ENCODE results near the gene PHF3.

The PHF3 gene

DNA sequence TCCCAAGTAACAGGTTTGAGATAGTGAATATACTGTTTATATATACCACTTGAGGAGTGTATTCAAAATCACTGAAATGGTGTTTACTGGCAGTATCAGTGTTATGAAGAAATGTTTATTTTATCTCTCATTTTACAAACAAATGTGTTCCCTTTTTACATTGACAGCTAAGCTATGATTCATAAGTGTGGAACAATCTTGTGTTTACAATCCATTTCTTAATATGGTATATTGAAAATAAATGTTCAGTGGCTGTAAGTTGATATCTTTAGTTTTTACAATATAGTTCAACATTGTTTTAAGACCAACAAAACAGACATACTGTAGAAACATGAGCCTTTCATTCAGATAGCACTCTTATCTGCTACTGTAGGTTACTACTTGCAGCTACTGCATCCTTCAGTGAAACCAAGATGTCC lies 14.3 kb downstream of the PHF3 start:
- FAIRE-seq, result no peak

DNA sequence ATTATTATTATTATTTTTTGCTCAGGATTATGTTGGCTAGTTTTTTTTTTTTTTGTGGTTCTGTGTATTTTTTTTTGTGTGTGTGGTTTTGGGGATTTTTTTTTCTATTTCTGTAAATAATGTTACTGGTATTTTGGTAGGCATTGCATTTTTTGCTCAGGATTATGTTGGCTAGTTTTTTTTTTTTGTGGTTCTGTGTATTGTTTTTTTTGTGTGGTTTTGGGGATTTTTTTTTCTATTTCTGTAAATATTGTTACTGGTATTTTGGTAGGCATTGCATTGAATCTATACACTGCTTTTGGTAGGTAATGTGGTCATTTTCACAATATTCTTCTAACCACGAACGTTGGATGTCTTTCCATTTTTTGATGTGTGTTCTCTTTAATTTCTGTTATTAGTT lies 17.4 kb downstream of the PHF3 start:
- no peak for FAIRE-seq

DNA sequence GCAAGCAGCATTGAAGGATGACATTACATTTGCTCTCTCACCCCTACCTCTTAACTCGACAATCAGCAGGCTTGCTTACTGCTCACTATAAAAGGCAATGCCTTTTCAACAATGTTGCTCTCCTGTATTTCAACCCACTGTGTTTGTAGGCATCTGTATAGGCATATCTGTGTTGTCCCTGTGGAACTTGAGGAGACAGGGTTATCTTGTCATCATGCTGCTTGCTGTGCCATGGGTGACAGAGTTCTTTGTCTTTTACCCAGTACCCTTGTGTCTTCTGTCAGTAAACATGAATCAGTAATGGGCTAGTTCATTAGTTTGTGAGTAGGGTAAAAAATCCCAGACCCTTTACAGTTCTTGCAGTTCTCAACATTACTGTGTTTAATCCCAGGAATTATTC lies 25.2 kb downstream of the PHF3 start:
- FAIRE-seq, result no peak

DNA sequence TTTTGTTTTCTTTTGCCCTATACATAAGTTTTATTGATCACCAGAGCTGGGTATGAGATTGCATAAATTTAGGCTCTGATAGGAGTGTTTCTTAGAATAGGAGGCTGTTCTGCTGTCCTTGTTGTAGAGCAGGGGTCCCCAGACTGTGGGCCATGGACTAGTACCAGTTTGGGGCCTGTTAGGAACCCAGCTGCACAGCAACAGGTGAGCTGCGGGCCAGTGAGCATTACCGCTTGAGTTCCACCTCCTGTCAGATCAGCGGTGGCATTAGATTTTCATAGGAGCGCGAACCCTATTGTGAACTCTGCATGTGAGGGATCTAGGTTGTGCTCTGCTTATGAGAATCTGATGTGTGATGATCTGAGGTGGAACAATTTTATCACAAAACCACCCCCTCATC lies 26.2 kb downstream of the PHF3 start:
- no peak for FAIRE-seq

DNA sequence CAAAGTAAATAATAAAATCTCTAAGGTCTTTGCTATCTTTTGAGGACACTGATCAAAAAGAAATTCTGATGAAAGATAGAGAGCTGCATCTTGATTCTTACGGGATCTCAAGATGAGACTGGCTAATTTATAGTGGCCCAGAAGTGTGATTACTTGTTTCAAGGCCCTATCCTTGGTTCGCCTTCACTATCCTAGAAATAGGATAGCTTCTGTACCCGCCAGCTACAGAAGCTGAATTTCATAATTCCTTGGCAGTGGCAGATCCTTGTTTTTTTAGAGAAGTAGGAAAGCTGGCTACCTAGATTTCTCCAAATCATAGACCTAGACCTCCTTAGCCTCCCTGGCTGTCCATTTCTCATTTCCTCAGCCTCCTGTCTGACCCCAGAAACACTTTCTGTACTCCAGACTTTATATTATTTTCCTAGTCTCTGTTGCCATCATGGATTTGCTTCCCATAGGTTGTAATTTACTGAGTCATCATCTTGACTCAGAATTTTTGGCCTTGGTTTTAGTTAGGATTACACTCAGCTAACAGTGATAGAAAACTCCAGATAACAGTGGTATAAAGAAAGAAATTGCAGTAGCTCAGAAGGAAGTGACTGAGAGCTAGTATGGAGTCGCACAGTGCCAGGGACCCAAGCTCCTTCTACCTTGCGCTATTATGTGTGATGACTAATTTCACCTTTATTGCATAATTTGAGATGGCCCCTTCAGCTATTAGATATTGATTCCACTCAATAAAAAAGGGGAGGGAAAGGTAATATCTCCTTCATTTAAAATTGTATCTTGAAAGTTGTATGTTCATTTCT lies 27.7 kb downstream of the PHF3 start:
- FAIRE-seq, result no peak

DNA sequence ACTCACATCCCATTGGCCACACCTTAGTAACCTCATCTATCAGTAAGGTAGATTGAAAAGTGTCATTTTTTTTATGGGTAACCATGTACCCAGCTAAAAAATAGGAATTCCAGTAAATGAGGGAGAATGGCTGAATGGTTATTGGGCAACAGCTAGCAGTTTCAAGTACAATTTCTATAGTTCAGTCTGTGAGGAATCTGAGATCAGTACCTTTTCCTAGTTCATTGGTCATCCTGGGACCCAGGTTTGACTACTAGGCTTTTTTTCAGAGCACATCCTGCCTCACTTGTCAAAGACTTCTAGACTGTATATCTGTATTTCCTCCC lies 28.3 kb downstream of the PHF3 start:
- FAIRE-seq, result no peak

DNA sequence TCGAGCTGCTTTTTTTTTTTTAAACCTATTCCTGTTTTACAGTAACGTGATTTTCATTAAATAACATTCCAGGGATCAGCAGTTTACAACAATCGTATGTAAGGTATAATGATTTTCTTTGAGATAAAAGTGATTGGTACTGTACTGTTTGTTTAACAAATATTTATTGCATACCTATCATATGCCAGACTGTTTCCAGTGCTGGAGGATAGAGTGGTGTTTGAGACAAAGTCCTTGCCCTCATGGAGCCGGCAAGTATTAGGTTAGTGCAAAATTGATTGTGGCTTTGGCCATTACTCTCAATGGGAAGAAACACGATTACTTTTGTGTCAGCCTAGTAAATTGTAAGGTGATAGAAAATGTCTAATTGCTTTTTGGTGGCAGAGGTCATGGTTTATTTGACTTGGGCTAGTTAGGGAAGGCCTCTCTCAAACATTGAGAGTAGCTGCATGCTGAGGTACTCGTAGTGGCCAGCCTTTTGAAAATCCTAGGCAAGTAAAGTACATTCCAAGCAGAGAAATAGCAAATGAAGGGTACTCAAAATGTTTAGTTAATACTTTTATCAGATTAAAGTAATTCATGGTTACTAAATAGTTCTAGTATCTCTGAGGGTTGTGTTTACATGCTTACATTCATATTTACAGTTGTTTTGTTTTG lies 35.6 kb downstream of the PHF3 start:
- FAIRE-seq, result no peak

DNA sequence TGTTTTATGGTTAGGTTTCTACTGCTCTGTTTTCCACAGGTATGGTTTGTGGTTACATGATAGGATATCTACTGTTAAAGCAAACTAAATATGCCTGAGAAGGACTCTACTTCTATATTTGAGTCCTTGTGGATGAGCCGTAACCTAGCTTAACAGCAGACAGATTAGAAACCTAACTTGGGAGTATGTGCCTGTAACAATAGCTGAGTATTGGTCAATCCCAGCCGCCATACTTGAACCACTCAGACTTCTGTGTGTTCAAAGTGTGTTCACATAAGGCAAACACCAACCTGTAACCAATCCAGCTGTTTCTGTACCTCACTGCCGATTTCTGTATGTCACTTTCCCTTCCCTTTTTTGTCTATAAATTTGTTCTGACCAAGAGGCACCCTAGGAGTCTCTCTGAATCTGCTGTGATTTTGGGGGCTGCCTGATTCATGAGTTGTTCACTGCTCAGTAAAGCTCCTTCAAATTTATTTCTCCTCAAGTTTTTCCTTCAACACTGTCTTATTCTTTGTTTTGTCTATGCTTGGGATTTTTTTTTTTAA lies 37.1 kb downstream of the PHF3 start:
- no peak for FAIRE-seq

DNA sequence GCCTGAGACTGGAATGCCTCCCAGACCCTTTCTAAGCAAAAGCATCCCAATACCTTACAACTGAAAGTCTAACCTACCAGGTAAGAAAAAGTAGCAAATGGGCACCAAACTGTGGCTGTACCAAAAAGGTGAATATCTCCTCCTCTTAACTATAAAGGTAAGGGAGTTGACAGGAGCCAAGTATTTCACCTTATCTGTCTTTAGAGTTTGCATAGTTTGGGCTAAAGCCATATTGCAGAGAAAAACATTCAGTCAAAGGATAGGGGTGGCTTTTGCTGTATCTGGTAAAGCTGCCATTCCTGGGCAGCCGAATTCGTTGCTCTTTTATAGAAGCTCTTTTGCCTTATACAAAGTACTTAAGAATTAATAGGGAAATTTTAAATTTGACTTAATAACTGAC lies 38.1 kb downstream of the PHF3 start:
- no peak for FAIRE-seq

DNA sequence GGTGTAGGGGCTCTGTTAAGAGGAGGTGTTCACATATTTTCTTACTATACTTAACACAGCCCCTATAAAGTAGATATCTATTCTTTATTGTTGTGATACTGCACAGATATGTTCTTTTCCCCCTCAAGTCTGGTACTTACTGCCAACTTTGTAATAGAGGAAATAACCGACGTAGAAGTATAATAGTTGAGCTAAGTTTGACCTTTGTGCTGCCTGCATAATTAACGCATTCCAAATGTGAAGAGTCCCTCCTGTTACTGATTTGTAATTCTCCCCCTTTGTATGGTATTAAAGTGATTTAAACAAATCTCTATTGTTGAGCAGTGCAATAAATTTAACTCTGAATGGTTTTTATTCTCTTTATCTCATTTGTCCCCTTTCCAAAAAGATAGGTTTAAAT lies 39.0 kb downstream of the PHF3 start:
- FAIRE-seq, result no peak

DNA sequence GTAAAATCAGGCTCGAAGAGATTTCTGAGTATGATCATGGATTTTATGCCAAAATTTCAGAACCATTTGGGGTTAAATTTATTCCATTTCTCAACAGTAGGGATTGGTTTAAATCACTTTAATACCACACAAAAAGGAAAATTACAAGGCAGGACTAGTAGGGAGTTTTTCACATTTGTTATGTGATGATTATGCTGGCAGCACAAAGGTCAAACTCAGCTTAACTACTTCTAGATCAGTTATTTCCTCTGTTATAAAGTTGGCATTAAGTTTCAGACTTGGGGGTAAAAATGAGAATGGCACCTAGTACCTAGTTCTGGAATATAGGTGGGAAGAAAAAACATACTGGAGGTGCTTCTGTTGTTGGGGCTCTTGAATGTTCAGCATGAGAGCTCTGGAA lies 39.5 kb downstream of the PHF3 start:
- FAIRE-seq, result no peak

DNA sequence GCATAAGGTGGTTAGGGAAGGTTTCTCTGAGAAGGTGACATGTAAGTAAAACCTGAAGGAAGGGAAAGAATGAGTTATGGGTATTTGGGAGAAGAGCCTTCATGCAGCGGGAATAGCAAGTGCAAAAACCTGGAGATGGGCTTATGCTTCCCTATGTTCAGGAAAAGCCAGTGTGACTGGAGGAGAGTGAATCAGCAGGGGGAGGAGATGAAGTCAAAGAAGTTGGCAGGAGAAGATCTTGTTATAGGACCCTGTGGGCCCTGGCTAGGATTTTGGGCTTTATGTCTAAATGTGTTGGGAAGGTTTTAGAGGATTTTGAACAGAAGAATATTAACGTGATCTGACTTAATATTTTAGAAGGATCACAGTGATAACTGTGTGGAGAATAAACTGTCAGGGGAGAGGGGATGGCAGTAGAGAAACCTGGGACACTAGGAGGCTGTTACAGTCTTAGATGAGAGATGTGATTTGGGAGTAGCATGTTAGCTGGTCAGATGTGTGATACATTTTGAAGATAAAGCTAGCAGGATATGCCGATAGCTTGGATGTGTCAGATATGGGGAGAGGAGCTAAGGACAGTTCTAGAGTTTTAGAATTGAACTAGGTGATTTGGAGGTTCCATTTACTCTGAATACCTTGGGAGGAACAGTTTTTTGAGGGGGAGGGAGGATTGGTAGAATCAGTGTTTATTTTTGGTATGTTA lies 41.0 kb downstream of the PHF3 start:
- FAIRE-seq, result no peak

DNA sequence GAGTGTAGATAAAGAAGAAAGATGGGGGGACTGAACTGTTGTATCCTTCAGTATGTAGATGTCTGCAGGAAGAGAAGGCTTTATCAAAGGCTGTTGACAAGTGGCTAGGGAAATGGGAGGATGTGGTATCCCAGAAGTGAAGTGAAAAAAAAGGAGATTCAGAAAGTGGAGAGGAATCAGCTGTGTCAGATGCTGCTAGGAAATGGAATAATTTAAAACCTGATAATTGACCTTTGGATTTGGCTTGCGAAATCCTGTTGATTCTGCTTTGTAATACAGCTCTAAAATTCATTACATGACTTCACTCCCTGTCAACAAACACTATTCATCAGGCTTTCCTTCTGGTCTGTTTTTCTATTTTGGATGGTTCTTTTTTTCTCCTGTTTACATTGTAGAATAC lies 41.7 kb downstream of the PHF3 start:
- FAIRE-seq, result no peak

DNA sequence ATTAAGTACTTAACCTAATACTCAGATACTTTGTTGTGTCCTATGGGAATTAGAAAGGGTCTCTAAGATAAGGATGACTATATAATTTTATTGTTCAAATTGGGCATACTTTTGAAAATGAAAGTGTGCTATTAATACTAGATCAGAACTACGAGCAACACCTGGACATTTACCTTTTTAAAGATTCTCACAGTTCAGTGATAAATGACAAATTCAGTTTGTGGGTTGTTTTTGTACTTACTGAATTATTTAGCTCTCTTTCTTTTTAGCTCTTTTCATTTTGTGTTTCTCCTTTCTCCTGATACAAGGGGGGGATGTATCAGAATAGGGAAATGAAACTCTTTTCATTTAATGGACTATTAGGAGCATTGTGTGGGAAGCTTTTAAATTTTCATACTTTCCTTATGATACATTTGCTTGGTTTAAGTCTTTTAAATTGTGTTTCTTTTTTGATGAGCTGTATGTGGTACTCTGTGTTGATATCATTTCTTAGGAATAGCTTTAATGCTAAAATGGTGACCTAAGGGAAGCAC lies 47.5 kb downstream of the PHF3 start:
- FAIRE-seq, result no peak

DNA sequence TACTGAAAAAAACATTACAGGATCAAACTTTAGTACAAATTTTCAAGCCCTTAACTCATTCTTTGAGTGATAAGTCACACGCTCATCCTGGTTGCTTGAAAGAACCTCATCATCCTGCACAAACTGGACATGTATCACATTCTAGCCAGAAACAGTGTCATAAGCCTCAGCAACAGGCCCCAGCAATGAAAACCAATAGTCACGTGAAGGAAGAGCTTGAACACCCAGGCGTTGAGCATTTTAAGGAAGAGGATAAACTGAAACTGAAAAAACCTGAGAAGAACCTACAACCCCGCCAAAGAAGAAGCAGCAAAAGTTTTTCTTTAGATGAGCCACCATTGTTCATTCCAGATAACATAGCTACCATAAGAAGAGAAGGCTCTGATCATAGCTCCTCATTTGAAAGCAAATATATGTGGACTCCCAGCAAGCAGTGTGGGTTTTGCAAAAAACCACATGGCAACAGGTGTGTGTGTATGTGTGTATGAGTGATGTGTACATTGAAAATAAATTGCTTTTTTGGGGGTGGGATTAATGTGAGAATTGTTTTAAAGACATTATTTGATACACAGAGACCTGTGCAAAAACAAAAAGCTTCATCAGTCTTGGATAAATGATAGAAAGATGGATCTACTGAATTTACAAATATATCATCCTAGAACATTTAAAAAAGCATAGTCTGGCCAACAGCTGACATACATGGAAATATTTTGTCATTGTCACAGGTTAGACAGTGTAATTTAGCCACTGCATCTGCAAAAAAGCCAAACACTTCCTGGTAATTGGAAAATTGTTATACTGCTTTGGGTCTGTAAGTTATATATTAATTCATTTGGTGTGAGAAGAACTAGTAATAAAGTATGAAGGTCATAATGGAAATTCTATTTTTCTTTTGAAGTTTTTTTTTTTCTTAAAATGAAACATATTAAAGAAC lies 50.1 kb downstream of the PHF3 start:
- FAIRE-seq, result no peak

DNA sequence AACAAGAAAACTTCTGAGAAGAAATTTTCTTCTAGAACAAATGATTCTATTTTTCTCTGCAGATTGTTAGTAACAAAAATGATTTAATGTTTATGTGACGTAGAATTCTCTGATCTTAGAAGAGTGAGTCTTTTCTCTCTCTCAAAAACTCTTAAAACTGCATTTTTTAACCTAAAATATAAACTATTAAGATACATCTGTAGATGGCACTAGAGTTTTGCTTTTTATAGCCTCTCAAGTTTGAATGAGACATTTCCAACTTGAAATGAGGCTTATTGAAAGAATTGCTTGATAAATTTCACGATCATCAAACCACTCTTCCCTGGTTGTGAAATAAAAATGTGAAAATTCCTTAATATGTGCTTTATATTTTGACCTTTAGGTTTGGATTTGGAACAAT lies 53.8 kb downstream of the PHF3 start:
- FAIRE-seq, result no peak

DNA sequence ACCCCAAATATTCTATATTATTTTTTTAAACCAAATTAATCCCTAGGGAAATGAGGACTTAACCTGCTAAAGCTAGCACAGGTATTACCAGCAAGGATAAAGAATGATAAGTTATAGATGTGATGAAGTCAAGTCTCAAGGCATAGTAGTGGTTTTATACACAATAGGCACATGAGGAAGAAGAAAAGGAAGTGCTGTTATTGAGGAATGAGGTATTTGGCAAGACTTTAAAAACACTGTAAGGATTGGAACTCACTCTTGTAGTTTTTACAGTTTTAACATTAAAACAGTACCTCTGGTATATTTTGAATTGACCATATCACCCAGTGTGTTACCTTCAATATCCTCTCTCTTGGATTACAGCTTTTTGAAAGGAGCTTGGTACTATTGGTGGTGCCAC lies 54.6 kb downstream of the PHF3 start:
- no peak for FAIRE-seq

DNA sequence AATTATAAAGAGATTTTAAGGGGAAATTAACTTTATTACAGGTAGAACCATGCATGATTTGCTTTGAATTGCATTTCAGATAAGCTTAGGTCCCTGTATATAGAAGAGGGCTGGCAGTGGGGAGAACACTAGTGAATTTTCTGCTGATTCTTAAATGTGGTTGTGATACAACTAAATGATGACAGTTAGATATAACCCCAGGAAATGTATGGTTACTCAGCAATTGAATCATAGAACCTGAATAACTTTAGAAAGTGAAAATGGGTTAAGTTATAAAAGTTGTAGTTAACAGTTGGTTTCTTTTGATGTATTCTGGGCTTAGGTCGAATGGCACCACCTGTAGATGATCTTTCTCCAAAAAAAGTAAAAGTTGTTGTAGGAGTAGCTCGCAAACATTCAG lies 70.1 kb downstream of the PHF3 start:
- no peak for FAIRE-seq

DNA sequence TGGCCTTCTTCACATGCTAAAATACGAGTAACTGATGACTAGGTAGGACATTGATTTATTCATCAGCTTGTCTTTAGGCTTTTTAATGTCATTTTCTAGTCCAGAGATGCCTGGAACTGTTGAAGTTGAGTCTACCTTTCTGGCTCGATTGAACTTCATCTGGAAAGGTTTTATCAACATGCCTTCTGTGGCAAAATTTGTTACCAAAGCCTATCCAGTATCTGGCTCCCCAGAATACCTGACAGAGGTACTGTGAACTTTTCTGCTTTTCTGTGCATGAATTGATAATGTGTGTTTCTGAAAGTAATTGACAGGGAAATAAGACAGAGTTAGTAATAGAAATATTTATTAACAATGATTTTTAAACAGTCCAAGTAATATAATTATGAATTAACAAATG lies 71.0 kb downstream of the PHF3 start:
- no peak for FAIRE-seq

DNA sequence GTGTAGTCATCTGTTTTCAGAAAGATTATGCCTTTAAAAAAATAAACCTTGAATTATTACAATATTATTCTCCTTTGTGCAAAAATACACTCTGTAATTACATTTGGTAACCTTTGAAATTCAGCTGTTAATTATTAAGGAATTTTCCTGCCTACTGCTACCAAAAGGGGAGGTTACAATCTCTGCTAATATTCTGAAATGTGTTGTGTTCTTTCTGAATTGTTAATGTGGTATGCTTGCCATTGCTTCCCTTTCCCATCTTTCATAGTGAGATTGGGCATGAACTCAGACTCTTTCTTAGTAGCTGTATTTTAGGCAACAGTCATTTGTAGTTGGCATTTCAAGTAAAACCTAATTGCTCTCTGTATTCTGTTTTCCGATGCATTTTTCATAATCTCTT lies 73.0 kb downstream of the PHF3 start:
- FAIRE-seq, result no peak

DNA sequence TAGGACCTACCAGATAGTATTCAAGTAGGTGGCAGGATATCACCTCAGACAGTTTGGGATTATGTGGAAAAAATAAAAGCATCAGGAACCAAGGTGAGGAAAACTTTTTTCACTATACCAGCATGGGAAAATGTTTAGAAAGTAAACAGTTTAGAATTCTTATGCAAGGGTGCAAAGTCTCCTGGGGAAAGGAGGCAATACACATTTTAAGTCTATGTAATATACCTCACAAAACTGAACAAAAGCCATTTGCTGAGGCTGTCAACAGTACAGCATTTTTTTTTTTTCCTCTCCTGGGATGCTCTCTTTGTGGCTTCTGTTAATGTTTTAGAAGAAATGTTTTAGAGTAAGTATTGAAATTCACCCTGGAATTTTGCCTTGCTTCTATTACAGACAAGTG lies 73.5 kb downstream of the PHF3 start:
- FAIRE-seq, result no peak

DNA sequence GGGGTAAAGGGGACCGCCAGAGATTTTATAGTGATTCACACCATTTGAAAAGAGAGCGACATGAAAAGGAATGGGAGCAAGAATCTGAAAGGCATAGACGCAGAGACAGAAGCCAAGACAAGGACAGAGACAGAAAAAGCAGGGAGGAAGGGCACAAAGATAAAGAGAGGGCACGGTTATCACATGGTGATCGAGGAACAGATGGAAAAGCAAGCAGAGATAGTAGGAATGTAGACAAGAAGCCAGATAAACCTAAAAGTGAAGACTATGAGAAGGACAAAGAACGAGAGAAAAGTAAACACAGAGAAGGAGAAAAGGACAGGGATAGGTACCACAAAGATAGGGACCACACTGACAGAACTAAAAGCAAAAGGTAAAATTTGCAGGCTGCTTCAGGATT lies 77.7 kb downstream of the PHF3 start:
- FAIRE-seq, result no peak

DNA sequence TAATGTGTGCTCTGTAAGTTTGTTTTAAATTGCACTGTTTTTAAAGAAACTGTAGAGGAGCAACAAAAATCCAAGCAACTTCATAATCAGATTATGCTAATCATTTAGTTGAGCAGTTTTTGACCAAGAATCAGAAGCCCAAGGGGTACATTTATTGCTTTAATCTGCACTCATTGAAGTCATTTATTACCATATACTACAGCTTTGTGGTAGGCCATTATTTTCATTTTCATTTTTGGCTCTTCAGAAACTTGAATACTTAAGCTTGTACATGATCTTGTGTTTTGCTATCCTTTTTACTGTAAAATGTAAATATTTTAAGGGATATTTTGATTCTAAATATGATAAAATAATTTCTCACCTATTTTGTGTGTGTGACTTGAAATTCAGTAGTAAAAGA lies 78.5 kb downstream of the PHF3 start:
- FAIRE-seq, result no peak

All from TTC549 (cell line).